ENCODE data around the gene RASSF5.

DNA sequence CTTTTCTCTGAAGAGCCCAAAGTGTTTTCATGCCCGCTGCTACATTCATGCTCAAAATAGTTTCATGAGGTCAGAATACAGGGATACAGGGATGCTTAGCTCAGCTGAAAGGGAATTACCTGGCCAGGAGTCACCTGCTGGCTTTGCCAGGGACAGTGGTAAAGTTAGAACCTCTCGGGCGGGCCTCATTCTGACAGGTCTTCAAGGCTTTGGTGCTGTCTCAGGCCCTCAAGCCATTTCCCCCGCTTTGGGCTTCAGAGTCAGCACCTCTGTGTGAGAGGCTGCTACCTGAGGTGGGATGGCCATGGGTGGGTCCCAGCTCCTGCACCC is 5.5 kb downstream of the RASSF5 start:
- TF ChIP-seq, protein P1, sequence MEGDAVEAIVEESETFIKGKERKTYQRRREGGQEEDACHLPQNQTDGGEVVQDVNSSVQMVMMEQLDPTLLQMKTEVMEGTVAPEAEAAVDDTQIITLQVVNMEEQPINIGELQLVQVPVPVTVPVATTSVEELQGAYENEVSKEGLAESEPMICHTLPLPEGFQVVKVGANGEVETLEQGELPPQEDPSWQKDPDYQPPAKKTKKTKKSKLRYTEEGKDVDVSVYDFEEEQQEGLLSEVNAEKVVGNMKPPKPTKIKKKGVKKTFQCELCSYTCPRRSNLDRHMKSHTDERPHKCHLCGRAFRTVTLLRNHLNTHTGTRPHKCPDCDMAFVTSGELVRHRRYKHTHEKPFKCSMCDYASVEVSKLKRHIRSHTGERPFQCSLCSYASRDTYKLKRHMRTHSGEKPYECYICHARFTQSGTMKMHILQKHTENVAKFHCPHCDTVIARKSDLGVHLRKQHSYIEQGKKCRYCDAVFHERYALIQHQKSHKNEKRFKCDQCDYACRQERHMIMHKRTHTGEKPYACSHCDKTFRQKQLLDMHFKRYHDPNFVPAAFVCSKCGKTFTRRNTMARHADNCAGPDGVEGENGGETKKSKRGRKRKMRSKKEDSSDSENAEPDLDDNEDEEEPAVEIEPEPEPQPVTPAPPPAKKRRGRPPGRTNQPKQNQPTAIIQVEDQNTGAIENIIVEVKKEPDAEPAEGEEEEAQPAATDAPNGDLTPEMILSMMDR (IDR thresholded peaks at IDR 0.05), result no peak
- no peak for TF ChIP-seq EZH2 (IDR thresholded peaks at IDR 0.05; ENCODE audit: borderline replicate concordance, insufficient read depth, low read depth, low read length, poor library complexity, severe bottlenecking)

Measured in B cell (primary cell).